ENCODE results near the gene PAM.

Gene PAM

DNA sequence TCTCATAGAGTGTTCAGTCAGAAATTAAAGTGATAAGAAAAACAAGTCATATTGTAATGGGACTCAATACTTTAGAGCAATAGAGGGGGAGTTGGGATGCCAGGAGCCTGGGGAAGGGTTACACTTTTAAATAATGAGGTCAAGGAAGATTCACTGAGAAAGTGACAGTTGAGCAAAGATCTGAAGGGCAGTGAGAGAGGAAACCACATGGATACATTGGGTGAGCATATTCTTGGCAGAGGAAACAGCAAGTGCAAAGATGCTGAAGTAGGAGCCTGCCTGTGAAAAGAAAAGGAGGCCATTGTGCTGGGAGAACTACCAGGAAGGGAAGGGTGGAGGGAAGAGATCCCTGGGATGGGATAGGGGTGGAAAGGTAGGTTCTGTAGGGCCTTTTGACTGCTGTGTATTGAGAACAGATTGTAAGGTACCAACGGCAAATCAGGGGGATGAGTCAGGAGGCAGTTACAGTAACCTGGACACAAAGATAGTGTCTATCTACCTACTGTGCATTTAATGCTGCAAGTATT is 79.4 kb downstream of the PAM start:
- DNase-seq (ENCODE audit: low read depth): no peak
- in situ Hi-C loops (cut with HindIII; ENCODE audit: low sequenced_read_pairs): no loop called here
- H3K4me3 ChIP-seq (ENCODE audit: low read depth, low read length): no peak overlapping the region
- no peak for TF ChIP-seq CTCF (IDR thresholded peaks at IDR 0.05; ENCODE audit: low read depth, low read length, missing control alignments)

- no peak for DNase-seq (ENCODE audit: low read depth)
- in situ Hi-C loops (cut with HindIII; ENCODE audit: low sequenced_read_pairs): no loop called here
- H3K4me3 ChIP-seq (ENCODE audit: low read depth, low read length): no peak overlapping the region
- TF ChIP-seq CTCF (IDR thresholded peaks at IDR 0.05; ENCODE audit: low read depth, low read length, missing control alignments): no peak
Observed at GRCh38 chr5:102835717-102836116, 80.6 kb downstream of the PAM start.

- in situ Hi-C loops (cut with HindIII; ENCODE audit: low sequenced_read_pairs): no loop called here
- TF ChIP-seq CTCF (IDR thresholded peaks at IDR 0.05; ENCODE audit: low read depth, low read length, missing control alignments): no peak
- H3K4me3 ChIP-seq (ENCODE audit: low read depth, low read length): no peak overlapping the region
- DNase-seq (ENCODE audit: low read depth): no peak
Observed at GRCh38 chr5:102841021-102841420, 85.9 kb downstream of the PAM start.

GRCh38 chr5:102843997-102844396 is 88.9 kb downstream of the PAM start:
- H3K4me3 ChIP-seq (ENCODE audit: low read depth, low read length): no peak overlapping the region
- DNase-seq (ENCODE audit: low read depth): no peak
- in situ Hi-C loops (cut with HindIII; ENCODE audit: low sequenced_read_pairs): no loop called here
- TF ChIP-seq CTCF (IDR thresholded peaks at IDR 0.05; ENCODE audit: low read depth, low read length, missing control alignments): no peak

GRCh38 chr5:102845041-102845440 is 89.9 kb downstream of the PAM start:
- no peak overlapping the region for H3K4me3 ChIP-seq (ENCODE audit: low read depth, low read length)
- in situ Hi-C loops (cut with HindIII; ENCODE audit: low sequenced_read_pairs): no loop called here
- TF ChIP-seq CTCF (IDR thresholded peaks at IDR 0.05; ENCODE audit: low read depth, low read length, missing control alignments): no peak
- no peak for DNase-seq (ENCODE audit: low read depth)

GRCh38 chr5:102850503-102850902 is 95.4 kb downstream of the PAM start:
- H3K4me3 ChIP-seq (ENCODE audit: low read depth, low read length): no peak overlapping the region
- in situ Hi-C loops (cut with HindIII; ENCODE audit: low sequenced_read_pairs): no loop called here
- no peak for TF ChIP-seq CTCF (IDR thresholded peaks at IDR 0.05; ENCODE audit: low read depth, low read length, missing control alignments)
- DNase-seq (ENCODE audit: low read depth): no peak

DNA sequence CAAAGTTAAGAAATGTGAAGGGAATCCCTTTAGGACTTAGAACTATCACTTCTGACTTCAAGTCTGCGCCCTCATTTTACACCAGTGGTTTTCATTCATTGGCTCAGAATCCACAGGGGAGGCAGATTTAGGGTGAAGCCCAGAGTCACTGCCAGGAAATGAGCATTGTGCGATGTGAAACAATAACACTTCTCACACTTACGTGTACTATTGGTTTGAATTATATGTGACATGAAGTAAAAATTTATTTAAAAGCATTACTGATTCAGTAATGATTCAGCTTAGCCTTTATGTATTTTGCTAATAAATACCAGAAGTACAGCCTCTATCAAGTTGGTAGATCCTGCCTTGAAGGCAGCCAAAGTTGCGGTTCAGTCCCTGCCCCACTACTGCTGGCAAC is 98.6 kb downstream of the PAM start:
- H3K4me3 ChIP-seq (ENCODE audit: low read depth, low read length): no peak overlapping the region
- DNase-seq (ENCODE audit: low read depth): no peak
- no peak for TF ChIP-seq CTCF (IDR thresholded peaks at IDR 0.05; ENCODE audit: low read depth, low read length, missing control alignments)
- in situ Hi-C loops (cut with HindIII; ENCODE audit: low sequenced_read_pairs): no loop called here

Data from astrocyte of the cerebellum (primary cell).